GM19468 (cell line): ENCODE data around the gene ZNF800.

Experiments used
- ATAC-seq: cut with Tn5 transposase; IDR thresholded peaks from one replicate; pipeline ENCODE4 v1.9.1; 2021; ENCODE audit warnings: mild to moderate bottlenecking, moderate library complexity, moderate number of reproducible peaks; ENCODE audit not compliant: unreplicated experiment; ENCODE audit errors: extremely low read depth

The ZNF800 gene

GRCh38 chr7:127353897-127354296 lies 38.6 kb downstream of the ZNF800 start:
- ATAC-seq = no peak

GRCh38 chr7:127350586-127350985 lies 41.9 kb downstream of the ZNF800 start:
- ATAC-seq = no peak

GRCh38 chr7:127349881-127350280 lies 42.6 kb downstream of the ZNF800 start:
- ATAC-seq = no peak

GRCh38 chr7:127348247-127348631 lies 44.3 kb downstream of the ZNF800 start:
- ATAC-seq = no peak

DNA sequence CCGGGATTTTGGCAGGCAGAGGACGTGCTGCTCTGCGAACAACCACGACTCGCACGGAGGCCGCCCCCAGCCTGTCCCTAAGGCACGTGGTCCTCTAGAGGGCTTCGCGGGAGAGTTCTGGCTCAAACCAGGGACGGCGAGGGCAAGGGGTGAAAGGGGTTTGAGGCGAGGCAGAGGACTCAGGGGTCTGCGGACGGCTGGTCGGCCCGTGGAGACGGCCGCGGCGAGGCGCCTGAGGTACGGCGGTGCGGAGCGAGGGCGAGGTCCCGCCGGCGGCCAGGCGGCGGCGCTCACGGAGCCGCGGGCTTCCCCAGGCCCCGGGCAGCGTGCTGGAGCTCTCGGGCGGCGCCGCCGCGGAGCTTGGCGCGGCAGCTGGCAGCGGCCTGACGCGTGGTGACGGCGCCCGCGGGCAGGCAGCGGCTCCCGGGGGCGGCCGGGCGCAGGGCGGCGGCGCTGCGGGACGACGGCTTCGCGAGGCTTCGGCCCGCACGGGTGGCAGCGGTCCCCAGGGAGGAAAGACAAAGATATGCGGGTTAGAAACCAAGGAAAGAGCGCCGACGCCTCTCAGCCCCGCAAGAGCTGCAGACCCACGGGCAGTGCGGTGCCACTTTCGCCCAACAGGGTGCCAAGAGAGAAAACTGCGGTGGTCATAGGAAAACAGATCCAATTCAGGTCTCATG lies 44.8 kb downstream of the ZNF800 start:
- ATAC-seq = peak; percentile 97

GRCh38 chr7:127346575-127347256 lies 45.8 kb downstream of the ZNF800 start:
- ATAC-seq = no peak

DNA sequence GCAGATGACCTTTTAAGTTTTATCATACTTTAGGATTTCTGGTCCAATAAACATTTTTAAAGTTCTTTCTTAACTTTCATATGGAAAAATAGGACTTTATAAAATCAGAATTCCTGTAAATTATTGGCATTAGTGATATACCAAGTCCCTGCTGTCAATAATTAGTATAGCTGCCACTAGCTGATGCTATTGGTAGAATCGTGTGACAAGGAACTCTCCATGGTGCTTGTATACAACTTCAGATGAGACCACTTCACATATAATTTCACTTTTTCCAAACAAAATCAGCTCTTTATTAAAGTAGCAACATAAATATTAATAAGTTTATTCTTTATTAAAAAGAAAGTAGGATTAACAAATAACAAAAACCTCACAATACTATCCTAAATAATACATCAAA lies 49.9 kb downstream of the ZNF800 start:
- ATAC-seq = no peak

- no peak for ATAC-seq
Measured at GRCh38 chr7:127338122-127338521, 54.4 kb downstream of the ZNF800 start.

GRCh38 chr7:127337581-127337980 lies 54.9 kb downstream of the ZNF800 start:
- ATAC-seq = no peak

- ATAC-seq = no peak
Measured at GRCh38 chr7:127336458-127336857, 56.0 kb downstream of the ZNF800 start.

- ATAC-seq = no peak
Measured at GRCh38 chr7:127332880-127333279, 59.6 kb downstream of the ZNF800 start.

DNA sequence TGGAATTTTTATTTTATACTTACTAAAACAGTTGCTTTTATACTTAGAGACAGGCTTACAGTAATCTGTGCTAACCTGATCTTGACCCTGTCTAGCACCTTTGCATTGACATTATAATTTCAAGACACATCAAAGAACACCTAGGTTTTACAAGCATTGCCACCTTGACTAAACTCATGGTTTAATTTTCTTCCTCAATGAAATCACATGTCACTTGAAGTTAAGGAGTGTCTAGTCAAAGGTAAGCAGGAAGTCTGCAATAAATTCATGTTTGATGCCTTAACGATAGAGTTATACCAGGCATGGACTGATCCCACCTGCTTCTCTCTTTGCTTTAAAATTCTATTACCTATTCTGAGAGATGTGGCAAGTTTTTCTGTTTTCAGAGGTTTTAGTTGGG lies 62.4 kb downstream of the ZNF800 start:
- no peak for ATAC-seq

GRCh38 chr7:127322832-127323493 lies 69.5 kb downstream of the ZNF800 start:
- no peak for ATAC-seq

DNA sequence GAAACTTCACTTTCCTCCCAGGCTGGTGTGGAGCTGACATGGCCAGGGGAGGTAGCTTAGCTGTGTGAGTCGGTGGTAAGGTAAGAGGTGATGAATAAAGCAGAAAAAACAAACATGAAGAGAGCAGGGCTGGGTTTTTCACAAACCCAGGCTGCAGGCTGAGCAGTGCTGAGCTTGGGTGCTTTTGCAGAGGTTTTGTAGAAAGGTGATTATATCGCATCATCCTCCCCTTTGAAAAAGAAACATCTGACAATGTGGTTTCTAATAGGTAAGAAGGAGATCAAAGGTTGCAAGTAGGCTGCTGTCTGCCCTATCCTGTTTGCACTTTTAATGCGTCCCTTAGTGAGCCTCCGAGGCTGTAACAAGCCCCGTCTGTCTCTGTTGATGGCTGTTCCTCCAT lies 70.2 kb downstream of the ZNF800 start:
- ATAC-seq = no peak

DNA sequence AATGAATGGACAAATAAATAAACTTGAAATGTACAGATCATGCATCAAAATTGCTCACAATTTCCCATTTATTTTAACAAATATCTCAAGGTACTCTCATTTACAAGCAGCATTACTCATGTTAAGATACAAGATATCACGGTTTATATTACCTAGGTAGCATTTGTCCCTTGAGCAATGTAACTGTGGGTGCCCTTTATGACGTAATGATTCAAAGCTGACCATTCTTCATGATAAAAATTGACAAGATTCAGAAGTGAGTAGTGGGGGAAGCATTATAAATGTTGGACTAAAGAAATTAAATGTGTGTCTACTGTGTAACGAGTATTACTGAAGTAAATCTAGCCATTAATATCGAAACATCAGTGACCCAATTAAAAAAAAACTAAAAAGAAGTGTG lies 71.5 kb downstream of the ZNF800 start:
- ATAC-seq = no peak
